ENCODE measurements around the gene SMARCAL1. TPM values are rescaled to one million over a fixed set of nuclear protein-coding genes. Genes with fewer than 3 reads are reported as not detected.

Gene SMARCAL1
- total RNA-seq, 1 experiment from 2014 or later: 26.4 TPM

DNA sequence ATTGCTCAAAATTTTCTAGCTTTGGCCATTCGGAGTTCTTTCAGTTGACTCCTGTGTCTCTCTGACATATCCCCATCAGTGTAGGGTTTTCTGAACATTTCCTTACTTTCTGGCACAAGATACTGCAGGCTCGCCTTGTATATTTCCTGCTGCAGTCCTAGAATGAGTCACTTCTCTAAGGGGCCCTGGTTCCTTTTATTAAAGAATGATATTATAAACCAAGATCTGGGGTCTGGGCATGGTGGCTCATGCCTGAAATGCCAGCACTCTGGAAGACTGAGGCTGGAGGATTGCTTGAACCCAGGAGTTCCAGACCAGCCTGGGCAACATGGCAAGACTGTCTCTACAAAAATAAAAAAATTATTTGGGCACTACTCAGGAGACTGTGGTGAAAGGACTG lies 83.4 kb downstream of the SMARCAL1 start:
- in situ Hi-C loops (cut with HindIII; ENCODE audit: low pct_unique_long_range_greater_than_20kb, low sequenced_read_pairs): no loop called here
- BruUV-seq (replicated peaks): no TSS peak

DNA sequence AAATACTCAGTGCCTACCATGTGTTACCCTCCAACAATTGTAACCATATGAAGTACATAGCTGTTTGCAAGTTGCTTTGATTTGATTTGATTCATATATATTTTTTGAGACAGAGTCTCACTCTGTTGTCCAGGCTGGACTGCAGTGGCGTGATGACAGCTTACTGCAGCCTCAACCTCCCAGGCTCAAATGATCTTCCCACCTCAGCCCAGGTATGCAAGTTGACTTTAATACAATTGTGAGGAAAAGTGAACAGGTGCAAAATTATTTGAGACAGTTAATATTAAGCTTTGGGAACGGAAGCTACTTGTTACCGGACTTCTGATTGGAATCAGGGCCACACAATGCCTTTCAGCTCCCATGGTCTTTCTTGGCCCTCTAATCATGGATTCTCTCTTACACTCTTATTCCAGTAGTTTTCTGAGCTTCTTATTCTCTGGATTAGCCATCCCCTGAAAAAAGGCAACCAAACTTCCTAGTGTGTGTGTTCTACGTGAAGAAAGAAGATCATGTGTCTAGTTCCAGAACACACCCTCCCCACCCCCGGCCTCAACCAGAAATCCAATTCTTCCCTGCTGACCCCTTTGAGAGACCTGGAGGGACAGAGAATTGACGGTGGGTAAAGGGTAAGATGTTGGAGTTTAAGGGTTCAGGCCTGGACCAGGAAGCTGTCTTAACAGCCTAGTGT lies 85.2 kb downstream of the SMARCAL1 start:
- BruUV-seq (replicated peaks): no TSS peak
- intact Hi-C loops (cut with micrococcal nuclease; ENCODE audit: unreplicated experiment): no loop called here
- peak overlapping the region; percentile 98 for H3K27ac ChIP-seq (ENCODE audit: low read length)
- no peak for ATAC-seq
- in situ Hi-C loops (cut with HindIII; ENCODE audit: low pct_unique_long_range_greater_than_20kb, low sequenced_read_pairs): no loop called here
- peaks cover 30% of the 10 kb centered on the region for H3K36me3 ChIP-seq (ENCODE audit: control insufficient read depth, insufficient read depth, low read length)
- peaks cover 17% of the 10 kb centered on the region for H3K4me1 ChIP-seq (ENCODE audit: control insufficient read depth, insufficient read depth, low read length)
- peak overlapping the region; percentile 89 to 93 for H3K4me3 ChIP-seq (ENCODE audit: low read depth in 2 of 2, low read length in 2 of 2)
- no peak for DNase-seq (ENCODE audit: low read depth, low spot score)
- no peaks in the 10 kb centered on the region for H3K27me3 ChIP-seq (ENCODE audit: control insufficient read depth, insufficient read depth, low read length)
- POLR2A ChIA-PET: no interaction called here
- TF ChIP-seq, protein P1, sequence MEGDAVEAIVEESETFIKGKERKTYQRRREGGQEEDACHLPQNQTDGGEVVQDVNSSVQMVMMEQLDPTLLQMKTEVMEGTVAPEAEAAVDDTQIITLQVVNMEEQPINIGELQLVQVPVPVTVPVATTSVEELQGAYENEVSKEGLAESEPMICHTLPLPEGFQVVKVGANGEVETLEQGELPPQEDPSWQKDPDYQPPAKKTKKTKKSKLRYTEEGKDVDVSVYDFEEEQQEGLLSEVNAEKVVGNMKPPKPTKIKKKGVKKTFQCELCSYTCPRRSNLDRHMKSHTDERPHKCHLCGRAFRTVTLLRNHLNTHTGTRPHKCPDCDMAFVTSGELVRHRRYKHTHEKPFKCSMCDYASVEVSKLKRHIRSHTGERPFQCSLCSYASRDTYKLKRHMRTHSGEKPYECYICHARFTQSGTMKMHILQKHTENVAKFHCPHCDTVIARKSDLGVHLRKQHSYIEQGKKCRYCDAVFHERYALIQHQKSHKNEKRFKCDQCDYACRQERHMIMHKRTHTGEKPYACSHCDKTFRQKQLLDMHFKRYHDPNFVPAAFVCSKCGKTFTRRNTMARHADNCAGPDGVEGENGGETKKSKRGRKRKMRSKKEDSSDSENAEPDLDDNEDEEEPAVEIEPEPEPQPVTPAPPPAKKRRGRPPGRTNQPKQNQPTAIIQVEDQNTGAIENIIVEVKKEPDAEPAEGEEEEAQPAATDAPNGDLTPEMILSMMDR (IDR thresholded peaks at IDR 0.05): no peak
- TF ChIP-seq POLR2AphosphoS5 (IDR thresholded peaks at IDR 0.05; ENCODE audit: low read depth, low read length) (no peak), TCF7L2 (IDR thresholded peaks at IDR 0.05; ENCODE audit: low read depth, low read length) (no peak), SIN3A (IDR thresholded peaks at IDR 0.05; ENCODE audit: borderline replicate concordance, insufficient read depth, low read depth, low read length) (no peak)
- TF ChIP-seq, protein P2, sequence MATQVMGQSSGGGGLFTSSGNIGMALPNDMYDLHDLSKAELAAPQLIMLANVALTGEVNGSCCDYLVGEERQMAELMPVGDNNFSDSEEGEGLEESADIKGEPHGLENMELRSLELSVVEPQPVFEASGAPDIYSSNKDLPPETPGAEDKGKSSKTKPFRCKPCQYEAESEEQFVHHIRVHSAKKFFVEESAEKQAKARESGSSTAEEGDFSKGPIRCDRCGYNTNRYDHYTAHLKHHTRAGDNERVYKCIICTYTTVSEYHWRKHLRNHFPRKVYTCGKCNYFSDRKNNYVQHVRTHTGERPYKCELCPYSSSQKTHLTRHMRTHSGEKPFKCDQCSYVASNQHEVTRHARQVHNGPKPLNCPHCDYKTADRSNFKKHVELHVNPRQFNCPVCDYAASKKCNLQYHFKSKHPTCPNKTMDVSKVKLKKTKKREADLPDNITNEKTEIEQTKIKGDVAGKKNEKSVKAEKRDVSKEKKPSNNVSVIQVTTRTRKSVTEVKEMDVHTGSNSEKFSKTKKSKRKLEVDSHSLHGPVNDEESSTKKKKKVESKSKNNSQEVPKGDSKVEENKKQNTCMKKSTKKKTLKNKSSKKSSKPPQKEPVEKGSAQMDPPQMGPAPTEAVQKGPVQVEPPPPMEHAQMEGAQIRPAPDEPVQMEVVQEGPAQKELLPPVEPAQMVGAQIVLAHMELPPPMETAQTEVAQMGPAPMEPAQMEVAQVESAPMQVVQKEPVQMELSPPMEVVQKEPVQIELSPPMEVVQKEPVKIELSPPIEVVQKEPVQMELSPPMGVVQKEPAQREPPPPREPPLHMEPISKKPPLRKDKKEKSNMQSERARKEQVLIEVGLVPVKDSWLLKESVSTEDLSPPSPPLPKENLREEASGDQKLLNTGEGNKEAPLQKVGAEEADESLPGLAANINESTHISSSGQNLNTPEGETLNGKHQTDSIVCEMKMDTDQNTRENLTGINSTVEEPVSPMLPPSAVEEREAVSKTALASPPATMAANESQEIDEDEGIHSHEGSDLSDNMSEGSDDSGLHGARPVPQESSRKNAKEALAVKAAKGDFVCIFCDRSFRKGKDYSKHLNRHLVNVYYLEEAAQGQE (IDR thresholded peaks at IDR 0.05; ENCODE audit: insufficient read depth in 1 of 2, low read depth in 2 of 2, low read length in 1 of 2): no peak
- CTCF ChIA-PET: no interaction called here
- no peaks in the 10 kb centered on the region for H3K9me3 ChIP-seq (ENCODE audit: control insufficient read depth, insufficient read depth, low read depth, low read length)

More for the DNA sequence above, 83.4 kb downstream of the SMARCAL1 start:
- ChIA-PET CTCF (no interaction called here), POLR2A (interaction anchor here (0.6 to 0.7 kb wide), 2 partner anchors 81 to 125 kb away, joined by 4 to 13 read pairs; no protein-coding TSS in a partner anchor)
- Histone ChIP-seq H3K9me3 (ENCODE audit: control insufficient read depth, insufficient read depth, low read depth, low read length) (no peaks in the 10 kb centered on the region), H3K27ac (ENCODE audit: low read length) (no peak overlapping the region), H3K27me3 (ENCODE audit: control insufficient read depth, insufficient read depth, low read length) (no peaks in the 10 kb centered on the region), H3K4me1 (ENCODE audit: control insufficient read depth, insufficient read depth, low read length) (peaks cover 11% of the 10 kb centered on the region), H3K4me3 (ENCODE audit: low read depth in 2 of 2, low read length in 2 of 2) (no peak overlapping the region), H3K36me3 (ENCODE audit: control insufficient read depth, insufficient read depth, low read length) (peaks cover 18% of the 10 kb centered on the region)
- DNase-seq (ENCODE audit: low read depth, low spot score) (no peak), ATAC-seq (no peak)
- intact Hi-C loops (cut with micrococcal nuclease; ENCODE audit: unreplicated experiment): no loop called here
- TF ChIP-seq, protein P2 (IDR thresholded peaks at IDR 0.05; ENCODE audit: insufficient read depth in 1 of 2, low read depth in 2 of 2, low read length in 1 of 2): no peak
- no peak for TF ChIP-seq TCF7L2 (IDR thresholded peaks at IDR 0.05; ENCODE audit: low read depth, low read length)
- TF ChIP-seq SIN3A (IDR thresholded peaks at IDR 0.05; ENCODE audit: borderline replicate concordance, insufficient read depth, low read depth, low read length): no peak
- TF ChIP-seq, protein P1 (IDR thresholded peaks at IDR 0.05): no peak
- TF ChIP-seq POLR2AphosphoS5 (IDR thresholded peaks at IDR 0.05; ENCODE audit: low read depth, low read length): no peak
